CD1c-positive myeloid dendritic cell (primary cell): ENCODE results near the gene FOXC1.

Experiments used
- DNase-seq: peaks from one replicate; pipeline ENCODE4 v3.0.0-alpha.2; 2016; ENCODE audit errors: extremely low spot score

Gene FOXC1

DNA sequence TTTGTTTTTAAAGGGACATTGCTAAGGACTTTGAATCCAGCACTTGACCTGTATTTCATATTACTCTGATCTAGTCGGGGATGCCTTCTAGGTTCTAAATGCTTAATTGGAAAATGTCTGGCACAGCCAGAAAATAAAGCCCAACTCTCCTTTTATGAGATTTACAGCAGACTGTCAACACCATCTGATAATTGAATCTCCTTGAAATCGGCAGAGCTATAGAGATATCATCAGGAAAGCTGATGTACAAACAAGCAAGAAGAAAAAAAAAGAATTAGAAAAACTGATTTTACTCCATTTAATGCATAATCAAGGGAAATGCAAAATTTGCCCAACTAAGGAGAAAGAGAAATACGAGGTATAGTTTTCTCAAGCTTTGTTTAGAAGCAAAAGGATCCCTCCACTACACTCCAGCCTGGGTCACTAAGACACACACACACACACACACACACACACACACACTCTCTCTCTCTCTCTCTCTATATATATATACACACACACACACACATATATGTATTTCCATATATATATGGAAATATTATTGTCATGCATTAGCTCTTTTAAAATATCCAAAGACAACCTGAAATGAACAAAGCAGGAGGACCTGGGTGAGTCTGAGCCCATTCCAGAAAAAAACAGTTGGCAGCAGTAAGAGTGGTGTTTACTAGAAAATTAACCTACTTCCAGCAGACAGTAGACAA lies 9.5 kb upstream of the FOXC1 start:
- no peak for DNase-seq

DNA sequence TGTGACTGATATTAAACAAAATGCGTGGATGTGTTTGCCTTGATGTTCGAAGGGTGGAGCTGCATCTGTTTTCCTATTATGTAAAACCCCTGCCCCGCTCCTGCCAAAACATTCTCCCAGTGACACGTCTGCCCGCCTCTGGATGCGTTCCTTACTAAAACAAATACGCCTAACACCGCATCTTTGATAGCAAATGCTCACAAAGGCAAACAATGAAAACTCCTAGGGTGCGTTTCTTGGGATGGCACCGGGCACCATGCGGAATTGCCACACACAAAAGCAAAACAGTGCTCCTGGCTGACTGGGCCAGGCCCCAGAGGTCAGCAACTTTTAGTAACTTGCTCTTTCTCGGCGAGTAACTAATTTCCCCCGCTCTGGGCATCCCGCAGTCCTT lies 9.0 kb upstream of the FOXC1 start:
- DNase-seq, result no peak

DNA sequence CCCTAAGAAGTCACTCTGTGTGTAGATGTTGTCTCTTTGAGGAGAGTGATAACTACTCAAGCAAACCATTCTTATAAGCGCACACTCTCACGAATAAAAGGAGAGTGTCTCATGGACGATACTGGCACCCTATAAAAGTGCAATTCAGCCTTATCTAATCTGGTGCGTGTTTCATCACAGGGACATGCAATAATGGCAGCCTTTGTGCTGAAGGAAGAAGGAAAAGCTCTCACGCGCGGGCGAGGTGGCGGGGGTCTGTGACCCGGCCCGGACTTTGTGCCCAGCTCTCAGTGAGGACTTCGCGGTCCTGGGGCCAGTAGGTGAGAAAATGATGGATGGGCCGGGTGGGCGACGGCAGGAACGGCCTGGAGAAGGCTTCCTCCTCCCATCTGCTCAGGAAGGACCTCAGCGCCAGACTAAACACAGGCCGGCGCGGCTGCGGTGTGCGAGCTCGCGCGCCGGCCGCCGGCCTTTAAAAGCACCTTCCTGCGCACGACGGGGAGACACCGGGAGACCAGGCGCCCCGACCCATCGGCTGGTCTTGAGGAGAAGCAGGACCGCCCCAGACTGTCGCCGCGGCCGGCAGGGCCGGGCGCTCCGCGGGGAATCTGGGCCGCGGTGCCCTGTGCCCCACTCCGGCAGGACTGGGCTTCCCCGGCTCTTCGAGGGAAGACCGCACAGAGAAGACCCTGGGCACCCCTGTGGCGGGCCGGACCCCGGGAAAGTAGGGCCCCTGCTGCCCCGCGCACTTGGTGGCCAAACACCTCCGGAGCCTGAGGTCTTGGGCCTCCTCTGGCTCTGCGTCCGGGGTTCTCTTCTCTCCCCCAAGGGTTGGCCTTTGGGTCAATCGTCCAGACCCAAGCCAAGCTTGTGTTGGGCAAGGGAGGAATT lies 8.3 kb upstream of the FOXC1 start:
- no peak for DNase-seq

DNA sequence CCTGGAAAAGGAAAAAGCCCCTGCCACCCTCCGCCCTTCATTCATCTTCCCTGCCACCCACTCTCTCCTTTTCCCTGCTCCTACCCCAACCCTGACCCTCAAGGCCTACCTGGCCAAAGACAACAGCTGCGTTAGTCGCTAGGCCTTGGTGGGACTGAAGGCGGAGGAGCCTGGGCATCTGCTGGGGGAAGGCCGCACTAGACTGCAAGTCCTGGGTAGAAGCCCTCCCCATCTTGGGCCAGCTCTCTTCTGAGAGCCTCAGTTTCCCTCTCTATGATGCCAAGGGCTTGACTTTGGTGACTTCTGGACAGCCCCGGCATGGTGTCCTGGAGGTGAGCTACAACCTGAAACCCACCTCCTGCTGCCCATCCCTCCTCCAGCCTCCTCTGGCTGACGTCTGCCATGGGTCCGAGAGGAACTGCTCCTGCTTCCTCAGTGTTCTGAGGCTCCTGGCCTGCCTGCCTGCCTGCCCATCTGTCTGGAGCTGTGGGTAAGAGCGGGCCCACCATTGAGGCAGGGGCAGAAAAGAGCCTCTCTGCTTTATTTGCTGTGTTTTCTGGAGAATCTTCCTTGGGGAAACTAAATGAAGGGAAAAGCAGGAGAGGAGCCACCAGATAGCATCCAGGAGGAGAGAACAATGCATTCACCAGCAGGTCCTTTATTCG lies 7.5 kb upstream of the FOXC1 start:
- no peak for DNase-seq

DNA sequence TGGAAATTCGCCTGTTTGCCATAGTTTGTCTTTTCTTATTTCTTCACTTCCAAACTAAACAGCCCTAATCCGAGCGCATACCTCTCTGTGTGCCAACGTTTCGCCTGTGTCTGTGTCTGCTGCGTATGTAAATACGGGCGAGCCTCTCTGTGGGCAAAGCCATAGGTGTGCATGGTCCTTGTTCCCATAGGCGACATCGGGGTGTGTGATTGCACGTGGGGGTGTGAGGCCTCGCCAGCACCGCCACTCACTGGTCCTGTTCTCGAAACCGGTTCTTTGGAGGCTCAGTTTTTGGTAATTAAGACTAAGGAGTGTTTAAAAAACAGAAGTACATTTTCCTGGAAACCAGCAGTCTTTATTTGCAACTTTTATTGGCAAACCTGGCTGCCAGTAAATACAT lies 6.0 kb upstream of the FOXC1 start:
- DNase-seq, result no peak

DNA sequence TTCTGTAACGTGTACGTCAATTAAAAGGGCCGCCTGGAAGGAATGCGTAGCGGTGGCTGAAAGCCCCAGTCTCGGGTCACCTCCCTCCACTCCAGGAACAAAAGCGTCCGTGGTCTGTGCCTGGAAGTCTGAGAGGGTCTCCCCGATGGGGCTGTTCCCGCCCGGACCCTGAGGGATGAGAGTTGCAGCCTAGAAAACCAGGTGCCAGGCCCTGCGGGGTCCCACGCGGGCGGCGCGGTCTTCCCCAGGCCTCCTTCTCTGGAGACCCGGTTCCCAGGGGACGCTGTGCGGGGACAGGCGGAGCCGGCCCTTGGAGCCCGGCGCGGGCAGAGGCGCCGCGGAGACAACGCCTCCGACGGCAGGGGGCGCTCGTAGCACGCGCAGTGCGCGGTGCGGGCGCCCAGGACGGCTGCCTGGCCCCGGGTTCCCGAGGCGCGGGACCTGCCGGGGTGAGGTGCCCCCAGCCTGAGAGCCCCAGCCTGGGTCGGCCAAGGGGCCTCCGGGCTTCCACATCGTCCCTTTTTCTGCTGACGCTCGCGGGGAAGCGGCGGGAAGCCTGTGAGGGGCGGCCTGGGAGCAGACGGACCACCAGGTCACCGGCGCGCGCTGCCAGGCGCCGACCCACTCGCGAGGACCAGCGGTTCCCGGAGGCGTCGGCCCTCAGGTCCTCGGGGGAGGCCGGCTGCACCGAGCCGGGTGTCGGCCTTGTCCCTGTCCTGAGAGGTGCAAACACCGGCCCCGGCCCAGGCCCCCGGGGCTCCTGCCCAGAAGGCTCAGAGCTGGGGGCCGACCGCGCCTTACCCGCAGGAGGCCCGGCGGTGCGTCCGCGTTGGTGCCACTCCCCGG lies 5.3 kb upstream of the FOXC1 start:
- peak; percentile 78 for DNase-seq

DNA sequence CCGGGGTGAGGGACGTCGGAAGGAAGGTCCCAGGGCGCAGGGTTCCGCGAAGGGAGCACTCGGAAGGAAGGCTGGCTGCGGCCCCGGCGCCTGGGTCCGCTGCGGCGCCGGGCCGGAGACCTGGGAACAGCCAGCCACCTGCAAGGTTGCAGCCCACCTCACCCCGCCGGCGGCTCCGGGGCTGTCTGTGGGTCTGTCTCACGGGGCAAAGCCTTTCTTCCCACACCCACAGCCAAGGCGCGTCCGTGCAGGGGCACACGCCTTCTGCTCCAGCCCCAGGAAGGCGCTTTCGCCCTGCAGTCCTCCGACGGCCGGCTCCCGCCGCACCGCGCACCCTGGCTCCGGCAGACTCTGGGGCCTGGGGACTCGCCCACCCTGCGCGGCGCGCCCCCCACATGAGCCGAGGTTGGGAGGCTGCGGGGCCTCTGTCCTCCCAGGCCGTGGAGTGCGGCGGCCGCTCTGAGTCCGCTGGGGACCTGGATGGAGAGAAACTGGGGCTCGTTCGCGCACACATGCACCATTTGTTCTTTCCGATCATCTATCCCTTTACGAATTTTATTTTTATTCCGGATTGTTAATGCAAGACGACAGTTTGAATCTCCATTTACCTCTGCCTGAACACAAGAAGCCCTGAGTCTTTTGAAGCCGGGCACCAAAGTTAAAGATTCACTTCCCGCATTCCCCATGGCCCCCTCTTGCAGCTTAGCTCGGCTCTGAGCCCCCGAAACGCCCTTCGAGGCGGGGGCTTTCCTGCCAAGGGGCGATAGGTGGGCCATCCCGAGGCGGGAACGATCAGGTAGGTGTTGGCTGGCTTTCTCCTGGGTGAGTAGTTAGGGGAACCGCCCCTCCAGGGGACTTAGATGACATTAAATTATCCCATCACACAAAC lies 4.5 kb upstream of the FOXC1 start:
- DNase-seq, result no peak

DNA sequence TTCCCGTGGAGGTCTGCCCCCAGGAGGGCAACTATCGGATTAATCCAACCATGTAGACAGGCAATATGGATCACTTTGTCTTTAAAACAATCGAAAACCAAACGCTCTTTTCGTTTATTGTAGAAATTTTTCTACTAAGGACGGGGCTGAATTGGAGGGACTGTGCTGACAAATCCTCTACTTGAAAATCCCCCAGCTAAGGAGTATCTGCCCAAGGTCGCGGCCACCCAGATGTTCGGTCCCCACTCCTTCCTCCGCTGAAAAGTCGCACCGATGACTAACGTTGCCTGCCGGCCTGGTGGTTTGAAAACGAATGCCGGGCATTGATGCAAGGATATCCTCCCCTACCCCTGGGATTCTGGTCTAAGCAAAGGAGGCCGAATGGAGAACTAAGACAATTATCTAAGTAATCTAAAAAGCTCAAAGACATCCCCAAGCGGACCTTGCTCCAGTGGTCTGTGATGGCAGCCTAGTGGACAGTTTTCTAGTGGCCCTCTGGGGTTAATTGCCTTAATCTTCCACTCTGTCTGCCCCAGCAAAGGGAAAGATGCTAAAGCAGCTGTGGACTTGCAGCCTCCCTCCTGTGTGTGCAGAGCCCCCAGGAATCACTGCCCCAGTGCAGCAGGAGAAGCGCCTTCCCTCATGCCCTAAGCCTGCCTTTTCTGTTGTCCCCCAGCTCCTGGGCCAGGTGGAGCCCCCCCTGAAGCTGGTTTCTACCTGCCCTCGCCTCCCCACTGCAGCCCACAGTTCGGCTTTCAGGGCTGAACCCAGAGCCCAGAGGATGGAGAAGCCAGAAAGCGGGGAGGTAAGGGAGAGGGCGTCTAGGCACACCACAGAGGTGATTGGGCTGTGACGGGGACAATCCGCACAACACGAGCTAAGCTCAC lies 3.6 kb upstream of the FOXC1 start:
- DNase-seq, result no peak

DNA sequence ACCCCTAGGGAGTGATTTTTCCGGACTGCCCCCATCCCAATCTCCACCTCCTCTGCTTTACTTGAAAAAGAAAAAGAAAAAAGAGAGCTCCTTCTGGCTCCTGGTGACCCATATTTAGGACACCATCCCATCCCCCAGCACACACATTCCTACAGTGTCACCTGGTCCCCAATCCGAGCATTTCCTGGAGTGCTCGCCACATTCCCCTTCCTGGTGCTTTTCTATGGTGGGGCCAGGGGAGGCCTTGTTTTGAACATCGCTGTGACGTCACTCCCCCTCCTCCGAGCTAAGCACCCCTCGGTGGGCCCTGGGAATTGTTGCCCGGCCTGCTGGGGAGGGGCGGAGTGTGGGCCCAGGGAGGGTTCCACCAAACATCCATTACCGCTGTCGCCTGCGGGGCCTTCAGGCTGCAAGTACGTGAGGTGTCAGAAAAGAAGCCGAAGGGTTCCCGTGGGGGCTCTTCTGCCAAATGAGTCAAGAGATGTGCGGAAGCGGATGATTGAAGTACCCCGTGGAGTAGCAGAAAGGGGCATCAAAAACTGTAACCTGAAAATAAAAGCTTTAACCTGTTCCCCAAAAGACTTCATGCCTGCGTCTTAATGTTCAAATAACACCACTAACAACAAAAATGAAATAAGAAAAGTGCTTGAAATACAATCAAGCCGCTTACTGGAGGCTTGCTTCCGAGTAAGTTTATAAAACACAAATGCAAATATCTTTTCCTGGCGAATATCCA lies 2.8 kb upstream of the FOXC1 start:
- no peak for DNase-seq

DNA sequence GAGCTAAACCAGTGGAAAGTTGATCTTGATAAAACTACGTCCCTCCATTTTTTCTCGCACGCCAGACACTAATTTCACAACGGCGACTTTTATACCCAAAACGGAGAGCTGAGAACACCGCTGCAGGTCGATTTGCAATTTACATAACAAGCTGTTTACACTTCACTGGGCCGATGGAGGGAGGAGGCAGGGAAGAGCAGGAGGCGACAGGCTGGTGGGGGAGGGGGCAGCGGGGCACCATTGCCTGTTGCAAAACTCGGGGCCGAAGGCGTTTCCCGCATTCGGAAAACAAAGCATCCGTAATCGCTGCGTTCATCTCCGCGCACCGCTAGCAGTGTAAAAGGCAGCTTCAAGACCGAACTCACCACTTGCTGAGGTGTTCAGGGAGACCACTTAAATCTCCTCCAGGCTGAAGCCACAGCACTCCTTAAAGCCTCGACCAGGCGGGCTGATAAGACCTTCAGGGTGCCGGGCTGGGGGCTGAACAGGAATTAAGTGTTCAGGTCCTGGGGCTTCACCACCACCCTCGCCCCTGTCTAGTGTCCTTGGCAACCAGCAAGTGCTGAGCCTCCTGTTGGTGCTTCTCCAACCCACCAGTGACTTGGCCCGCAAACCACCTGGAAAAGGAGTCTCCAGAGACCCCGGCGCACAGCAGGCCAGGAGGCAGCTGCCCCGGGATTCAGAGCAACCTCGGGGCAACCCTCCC lies 2.0 kb upstream of the FOXC1 start:
- DNase-seq, result no peak

DNA sequence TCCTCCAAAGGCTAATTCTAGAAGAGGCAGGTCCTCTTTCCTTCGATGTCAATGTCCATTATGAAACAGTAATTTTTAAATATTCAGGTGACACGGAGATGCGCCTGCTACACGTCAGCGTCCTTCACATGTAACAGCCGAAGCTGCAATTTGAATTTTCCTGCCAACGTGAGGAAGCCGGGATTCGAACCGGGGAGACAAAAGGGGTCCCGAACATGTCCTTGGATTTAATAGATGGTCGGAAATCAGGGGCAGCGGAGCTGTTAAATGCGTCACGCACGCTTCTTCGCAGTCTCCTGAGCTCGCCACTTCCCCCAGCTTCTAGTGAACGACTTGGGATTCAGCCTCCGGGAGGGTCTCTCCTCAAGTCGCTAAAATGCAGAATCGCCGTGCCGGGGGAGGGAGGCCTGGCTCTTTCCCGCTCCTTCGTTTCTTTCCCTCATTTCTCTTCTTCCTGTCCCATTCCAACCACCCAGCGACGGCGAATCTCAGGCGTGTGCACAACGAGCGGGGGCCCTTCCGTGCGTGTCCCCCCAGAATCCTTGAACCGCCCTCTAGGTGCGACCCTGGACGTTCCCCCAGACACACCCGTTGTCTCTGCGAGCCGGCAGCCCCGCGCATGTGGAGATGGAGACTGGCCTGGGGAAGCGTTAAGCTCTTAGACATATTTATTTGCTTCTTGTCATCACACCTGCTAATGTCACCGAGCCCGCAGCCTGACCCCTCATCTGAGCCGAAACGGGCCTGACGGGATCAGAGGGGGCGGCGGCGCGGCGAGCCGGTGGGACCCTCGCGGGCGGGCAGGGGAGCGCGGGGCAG lies 1.3 kb upstream of the FOXC1 start:
- no peak for DNase-seq

DNA sequence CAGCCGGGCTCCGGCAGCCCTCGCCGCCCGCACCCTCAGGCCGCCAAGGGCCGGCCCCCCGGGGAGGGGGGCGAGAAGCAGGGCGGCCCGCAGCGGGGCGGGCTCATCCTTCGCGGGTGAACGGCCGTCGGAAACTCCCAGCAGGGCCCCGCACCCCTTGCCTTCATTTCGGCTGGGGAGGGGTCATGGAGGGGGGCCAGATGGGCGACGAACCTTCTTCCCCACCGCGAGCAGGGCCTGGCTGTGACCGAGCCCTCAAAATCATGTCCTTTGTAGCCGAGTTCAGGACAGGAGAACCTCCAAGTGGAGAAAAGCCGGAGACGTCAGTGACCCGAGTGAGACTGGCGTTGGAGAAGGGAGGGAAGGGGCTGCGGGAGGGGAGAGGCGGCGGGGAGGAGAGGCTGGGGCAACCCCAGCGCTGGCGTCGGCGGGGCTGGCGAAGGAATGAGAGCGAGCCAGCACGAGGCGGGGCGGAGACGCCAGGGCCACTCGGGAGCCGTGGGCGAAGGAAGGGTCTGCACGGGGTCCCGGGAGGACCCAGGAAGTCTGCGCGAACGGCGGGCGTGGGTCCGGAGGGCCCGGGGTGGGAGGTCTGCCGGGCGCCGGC lies 571 bp upstream of the FOXC1 start:
- no peak for DNase-seq

DNA sequence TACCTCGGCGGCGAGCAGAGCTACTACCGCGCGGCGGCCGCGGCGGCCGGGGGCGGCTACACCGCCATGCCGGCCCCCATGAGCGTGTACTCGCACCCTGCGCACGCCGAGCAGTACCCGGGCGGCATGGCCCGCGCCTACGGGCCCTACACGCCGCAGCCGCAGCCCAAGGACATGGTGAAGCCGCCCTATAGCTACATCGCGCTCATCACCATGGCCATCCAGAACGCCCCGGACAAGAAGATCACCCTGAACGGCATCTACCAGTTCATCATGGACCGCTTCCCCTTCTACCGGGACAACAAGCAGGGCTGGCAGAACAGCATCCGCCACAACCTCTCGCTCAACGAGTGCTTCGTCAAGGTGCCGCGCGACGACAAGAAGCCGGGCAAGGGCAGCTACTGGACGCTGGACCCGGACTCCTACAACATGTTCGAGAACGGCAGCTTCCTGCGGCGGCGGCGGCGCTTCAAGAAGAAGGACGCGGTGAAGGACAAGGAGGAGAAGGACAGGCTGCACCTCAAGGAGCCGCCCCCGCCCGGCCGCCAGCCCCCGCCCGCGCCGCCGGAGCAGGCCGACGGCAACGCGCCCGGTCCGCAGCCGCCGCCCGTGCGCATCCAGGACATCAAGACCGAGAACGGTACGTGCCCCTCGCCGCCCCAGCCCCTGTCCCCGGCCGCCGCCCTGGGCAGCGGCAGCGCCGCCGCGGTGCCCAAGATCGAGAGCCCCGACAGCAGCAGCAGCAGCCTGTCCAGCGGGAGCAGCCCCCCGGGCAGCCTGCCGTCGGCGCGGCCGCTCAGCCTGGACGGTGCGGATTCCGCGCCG lies 994 bp downstream of the FOXC1 start:
- no peak for DNase-seq

DNA sequence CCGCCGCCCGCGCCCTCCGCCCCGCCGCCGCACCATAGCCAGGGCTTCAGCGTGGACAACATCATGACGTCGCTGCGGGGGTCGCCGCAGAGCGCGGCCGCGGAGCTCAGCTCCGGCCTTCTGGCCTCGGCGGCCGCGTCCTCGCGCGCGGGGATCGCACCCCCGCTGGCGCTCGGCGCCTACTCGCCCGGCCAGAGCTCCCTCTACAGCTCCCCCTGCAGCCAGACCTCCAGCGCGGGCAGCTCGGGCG lies 1.5 kb downstream of the FOXC1 start:
- DNase-seq, result no peak

DNA sequence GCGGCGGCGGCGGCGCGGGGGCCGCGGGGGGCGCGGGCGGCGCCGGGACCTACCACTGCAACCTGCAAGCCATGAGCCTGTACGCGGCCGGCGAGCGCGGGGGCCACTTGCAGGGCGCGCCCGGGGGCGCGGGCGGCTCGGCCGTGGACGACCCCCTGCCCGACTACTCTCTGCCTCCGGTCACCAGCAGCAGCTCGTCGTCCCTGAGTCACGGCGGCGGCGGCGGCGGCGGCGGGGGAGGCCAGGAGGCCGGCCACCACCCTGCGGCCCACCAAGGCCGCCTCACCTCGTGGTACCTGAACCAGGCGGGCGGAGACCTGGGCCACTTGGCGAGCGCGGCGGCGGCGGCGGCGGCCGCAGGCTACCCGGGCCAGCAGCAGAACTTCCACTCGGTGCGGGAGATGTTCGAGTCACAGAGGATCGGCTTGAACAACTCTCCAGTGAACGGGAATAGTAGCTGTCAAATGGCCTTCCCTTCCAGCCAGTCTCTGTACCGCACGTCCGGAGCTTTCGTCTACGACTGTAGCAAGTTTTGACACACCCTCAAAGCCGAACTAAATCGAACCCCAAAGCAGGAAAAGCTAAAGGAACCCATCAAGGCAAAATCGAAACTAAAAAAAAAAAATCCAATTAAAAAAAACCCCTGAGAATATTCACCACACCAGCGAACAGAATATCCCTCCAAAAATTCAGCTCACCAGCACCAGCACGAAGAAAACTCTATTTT lies 2.0 kb downstream of the FOXC1 start:
- DNase-seq, result no peak
